T follicular helper cell (primary cell): ENCODE results near the gene NSUN3.
"Not testable (repeated sequence)": the region's sequence is repeated elsewhere in the genome, so short reads cannot be mapped to it uniquely, and the experiment has no call there.

Source experiments
- DNase-seq: peaks from one replicate; pipeline ENCODE4 v3.0.0-alpha.2; 2020; ENCODE audit warnings: low read depth
- total RNA-seq, 2 experiments: gene quantifications; one replicate each; lab custom pipeline; 2026; lab: John Stamatoyannopoulos, UW

NSUN3 gene
- total RNA-seq: 31.7 to 33.4 reads per million in 2 experiments

DNA sequence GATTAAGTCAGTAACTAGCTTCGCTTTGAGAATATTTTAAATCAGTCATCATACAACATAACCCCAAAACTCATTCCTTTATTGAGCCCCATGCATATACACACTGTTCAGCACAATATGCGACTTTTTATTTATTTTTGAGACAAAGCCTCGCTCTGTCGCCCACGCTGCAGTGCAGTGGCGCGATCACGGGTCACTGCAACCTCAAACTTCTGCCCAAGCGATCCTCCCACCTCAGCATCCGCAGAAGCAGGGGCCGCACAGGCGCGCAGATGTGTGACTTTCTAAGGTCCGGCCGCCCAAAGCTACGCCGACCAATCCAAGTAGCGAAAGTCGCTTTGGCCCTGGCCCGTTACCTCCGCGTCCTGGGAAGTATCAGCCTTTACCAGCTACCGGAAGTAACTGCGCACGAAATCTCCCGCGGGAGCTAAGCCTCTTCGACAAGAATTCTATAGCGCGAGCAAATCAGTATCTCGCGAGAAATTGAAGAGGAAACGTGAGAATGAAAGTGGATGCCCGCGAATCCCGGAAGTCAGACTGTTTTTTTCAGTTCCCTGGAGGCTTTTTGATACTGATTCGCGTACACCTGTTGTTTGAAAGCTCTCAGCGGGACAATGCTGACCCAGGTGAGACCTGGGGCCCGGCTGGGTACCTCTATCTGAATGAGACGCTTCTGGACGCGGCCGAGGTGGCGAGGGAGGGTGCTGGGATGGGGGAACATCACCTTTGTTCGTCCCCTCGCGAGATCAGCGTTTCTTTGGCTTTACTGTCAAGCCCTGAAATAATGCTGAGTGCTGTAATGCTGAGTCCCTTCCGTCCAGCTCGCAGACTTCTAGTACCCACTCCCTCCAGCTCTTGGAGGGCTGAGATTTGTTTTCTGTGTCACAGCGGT, at the start of gene NSUN3, which contains the start of gene DHFR2:
TSS of gene NSUN3 (plus strand) at position 549 of the 892 bp plus-strand sequence. CDS start at position 615, 66 bp downstream.
TSS of gene DHFR2 (minus strand) at position 404 of the 892 bp plus-strand sequence. CDS start 1,405 bp downstream, outside the sequence.
- DNase-seq: peak; percentile 76

- no peak for DNase-seq
Measured at GRCh38 chr3:94015025-94015424, 47.8 kb upstream of the NSUN3 start.

- no peak for DNase-seq
Measured at GRCh38 chr3:94019659-94020058, 43.2 kb upstream of the NSUN3 start.

- DNase-seq: no peak
Measured at GRCh38 chr3:94020293-94020692, 42.6 kb upstream of the NSUN3 start.

GRCh38 chr3:94024385-94024784, 38.5 kb upstream of the NSUN3 start:
- no peak for DNase-seq

GRCh38 chr3:94026623-94027022, 36.2 kb upstream of the NSUN3 start:
- DNase-seq: no peak

DNA sequence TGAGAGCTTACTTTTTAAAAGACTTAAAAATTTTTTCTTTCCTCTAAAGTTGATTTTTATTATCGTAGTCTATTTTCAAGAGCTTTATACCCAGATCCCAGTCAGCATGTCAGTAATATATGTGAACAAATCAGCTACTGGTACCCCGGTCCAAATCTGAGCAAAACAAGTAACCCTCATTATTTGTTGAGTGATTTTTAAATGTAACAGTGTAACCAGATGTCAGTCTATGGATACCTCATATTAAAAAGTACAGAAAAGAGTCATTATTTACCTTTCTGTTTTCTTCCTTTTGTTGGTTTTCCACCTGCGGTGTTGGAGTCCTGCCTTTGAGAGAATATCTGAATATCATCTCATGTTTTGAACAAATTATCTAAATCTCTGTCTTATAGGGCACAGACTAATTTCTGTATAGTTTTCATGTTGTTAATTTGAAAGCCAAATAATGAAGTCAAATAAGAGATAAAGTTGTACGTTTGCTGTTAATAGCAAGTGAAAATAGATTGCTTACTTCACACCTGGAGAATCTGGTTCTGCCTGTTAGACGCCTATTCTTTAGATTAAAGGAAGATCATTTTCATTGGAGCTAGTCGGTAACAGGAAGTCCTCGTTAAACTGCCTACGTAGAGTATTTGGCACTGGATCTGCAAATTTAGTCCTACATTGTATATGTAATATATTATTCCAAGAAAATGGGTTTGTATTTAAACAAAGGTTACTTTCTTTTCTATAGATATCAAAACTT, 34.6 kb upstream of the NSUN3 start, which contains the start of gene STX19:
TSS of gene STX19 (minus strand) at position 505 of the 745 bp plus-strand sequence. CDS start 13,328 bp downstream, outside the sequence.
- no peak for DNase-seq

DNA sequence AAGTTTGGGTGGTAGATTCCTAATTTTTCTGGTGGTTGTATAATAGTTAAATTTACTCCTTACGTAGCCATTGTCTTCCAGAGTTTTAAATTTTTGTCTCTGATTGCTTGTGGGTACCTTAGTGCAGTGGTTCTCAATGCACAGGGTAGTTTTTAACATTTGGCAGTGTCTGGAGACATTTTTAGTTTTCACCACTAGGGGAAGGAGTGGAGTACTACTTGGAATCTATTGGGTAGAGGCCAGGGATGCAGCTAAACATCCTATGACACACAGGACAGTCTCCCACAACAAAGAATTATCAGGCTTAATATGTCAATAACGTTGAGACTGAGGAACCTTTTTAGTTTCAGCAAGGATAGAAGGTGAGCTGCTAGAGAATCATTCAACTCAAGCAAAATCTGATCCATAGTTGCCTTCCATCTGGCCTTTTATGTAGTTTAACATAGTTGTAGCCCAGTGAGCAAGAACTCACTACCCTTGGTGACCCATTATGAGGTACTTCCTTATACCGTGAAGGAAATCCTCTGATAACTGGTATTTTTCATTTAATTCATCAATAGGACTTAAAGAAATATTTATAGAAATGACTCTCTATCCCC, 25.9 kb upstream of the NSUN3 start:
- DNase-seq: no peak

DNA sequence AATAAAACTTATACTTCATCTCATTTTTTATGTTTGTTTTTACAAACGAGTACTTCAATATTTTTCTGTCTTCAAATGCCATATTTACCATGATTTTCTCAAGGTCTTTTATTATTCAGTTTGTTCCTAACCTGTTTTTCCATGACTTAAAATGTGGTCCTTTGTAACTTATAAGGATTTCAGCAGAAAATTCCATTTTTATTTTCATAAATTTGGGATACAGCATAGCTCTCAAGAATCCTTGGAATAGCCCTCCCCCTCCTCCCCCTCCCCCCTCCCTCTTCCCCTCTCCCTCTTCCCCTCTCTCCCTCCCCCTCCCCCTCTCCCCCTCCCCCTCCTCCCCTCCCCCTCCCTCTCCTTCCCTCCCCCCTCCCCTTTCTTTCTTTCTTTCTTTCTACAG, 19.6 kb upstream of the NSUN3 start:
- no peak for DNase-seq

DNA sequence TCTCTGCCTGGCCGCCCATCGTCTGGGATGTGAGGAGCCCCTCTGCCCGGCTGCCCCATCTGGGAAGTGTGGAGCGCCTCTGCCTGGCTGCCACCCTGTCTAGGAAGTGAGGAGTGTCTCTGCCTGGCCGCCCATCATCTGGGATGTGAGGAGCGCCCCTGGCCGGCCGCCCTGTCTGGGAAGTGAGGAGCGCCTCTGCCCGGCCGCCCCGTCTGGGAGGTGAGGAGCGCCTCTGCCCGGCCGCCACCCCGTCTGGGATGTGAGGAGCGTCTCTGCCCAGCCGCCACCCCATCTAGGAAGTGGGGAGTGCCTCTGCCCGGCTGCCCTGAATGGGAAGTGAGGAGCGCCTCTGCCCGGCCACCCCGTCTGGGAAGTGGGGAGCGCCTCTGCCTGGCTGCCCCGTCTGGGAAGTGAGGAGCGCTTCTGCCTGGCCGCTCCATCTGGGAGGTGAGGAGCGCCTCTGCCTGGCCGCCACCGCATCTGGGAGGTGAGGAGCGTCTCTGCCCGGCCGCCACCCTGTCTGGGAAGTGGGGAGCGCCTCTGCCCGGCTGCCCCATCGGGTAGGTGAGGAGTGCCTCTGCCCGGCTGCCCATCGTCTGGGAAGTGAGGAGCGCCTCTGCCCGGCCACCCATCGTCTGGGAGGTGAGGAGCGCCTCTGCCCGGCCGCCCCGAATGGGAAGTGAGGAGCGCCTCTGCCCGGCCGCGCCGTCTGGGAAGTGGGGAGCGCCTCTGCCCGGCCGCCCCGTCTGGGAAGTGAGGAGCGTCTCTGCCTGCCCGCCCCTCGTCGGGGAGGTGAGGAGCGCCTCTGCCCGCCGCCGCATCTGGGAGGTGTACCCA, 18.5 kb upstream of the NSUN3 start:
- not testable (repeated sequence) for DNase-seq

DNA sequence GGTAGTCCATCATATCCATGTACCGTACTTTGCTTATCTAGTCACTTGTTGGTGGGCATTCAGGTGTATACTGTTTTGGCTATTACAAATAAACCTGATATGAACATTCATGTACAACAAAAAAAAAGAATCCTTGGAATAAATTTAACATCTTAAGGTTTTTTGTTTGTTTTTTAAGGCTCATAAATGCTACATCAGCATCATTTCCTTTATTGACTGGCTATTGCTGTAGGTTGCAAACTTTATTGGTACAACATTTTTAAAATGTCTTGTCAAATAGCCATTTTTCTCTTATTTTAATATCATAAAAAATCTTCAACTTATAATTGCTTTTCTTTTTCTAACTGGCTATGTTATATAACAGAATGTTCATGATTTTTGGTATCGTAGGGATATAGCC, 16.3 kb upstream of the NSUN3 start:
- no peak for DNase-seq

DNA sequence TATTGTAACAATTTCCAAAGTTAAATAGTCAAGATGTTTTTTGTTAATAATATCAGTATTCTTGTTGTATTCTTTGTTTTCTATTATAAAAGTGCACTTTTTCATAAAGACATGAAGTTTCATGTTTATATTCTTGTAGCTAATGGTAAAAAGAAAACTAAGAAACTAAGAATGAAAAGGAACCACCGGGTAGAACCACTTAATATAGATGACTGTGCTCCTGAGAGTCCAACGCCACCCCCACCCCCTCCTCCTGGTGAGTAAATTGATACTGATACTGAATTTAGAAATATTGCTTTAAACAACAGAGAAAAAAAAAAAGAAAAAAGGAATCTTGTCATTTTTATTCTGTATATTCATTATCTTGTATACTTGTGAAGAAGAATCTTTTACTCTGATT, 13.6 kb upstream of the NSUN3 start:
- no peak for DNase-seq

DNA sequence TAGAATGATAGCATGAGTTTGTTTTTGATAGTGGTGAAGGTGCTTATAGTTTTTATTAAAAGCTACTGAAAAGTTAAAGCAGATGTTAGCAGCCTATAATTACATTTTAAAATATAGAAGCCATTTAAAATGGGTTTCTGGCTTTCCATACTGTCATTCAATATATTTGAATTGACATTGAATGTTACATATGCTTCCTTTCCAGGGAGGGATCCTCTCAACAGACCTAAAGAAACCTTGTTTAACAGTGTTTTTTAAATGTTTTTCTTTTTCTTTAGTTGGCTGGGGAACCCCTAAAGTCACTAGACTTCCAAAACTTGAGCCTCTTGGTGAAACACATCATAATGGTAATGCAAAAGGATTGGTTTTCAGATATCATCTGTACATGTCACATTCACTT, 12.3 kb upstream of the NSUN3 start:
- no peak for DNase-seq

- no peak for DNase-seq
Measured at GRCh38 chr3:94061297-94061696, 1.6 kb upstream of the NSUN3 start.

DNA sequence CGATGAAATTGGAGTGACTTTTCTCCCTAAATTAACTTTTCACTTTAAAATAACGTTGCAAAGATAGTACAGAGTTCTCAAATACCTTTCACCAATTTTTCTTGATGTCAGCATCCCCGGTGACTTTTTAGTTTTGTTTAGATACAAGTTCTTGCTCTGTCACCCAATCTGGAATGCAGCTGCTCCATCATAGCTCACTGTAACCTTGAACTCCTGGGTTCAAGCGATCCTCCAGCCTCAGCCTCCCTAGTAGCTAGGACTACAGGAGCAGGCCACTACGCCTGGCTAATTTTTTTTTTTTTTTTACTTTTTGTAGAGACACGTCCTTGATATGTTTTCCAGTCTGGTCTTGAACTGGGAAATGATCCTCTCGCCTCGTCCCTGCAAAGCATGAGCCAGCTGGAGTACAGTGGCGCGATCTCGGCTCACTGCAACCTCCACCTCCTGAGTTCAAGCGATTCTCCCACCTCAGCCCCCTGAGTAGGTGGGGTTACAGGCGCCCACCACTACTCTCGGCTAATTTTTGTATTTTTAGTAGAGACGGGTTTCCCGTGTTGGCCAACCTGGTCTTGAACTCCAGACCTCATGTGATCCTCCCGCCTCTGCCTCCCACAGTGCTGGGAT, 747 bp downstream of the NSUN3 start:
- DNase-seq: no peak

DNA sequence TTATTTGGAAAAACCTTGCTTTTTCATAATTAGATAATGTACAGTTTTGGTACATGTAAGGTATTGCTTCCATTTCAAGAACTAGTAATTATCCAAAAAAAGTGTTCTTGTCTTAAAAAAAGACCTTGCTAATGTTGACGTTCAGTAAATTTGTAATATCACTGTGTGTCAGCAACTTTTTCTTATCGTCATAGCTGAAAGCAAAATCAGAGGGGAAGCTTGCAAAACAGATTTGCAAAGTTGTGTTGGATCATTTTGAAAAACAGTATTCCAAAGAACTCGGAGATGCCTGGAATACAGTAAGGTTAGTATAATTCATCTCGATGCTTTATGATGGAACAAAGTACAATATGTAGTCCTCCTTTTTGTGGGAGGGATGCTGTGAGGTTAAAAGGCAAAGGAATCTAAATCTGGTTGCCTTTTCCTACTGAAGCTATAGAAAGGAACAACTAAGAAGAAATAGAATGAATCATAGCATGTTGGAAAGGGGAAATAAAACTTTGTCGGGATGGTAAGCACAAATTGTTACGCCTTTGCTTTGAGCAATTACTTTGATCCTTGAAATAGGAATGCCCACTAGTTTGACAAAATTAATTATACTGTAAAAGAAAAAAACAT, 1.5 kb downstream of the NSUN3 start:
- no peak for DNase-seq

GRCh38 chr3:94065122-94065521, 2.3 kb downstream of the NSUN3 start:
- no peak for DNase-seq

DNA sequence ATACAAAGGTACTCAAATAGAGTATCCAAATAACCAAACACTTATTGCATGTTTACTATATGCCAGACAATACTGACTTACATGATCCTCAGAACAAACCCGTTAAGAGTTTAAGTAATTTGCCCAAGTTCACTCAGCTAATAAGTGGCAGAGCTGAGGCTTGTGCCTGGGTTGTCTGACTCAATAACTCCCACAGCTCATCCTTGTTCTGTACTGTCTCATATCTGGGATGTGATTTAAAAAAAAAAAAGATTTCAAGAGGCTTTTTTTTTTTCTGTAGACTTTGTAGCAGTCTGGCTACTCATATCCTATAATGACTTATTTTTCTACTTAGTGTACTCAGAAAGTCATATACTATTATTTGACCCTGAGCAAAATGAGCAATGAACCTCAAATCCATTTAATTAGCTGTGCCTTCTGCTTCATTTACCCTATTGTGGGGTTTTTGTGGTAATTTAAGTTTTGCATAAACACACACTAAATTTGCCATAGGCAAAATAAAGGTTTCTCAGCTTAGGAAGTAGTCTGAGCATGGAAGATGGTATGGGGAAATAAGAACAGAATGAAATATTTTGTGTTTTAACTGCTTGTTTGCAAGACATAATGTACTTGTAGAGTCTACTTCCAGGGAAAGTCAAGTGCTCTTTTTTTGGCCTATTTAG, 3.1 kb downstream of the NSUN3 start:
- no peak for DNase-seq

- no peak for DNase-seq
Measured at GRCh38 chr3:94066506-94067500, 3.9 kb downstream of the NSUN3 start.
